ENCODE results near the gene PTPRJ. TPM values are rescaled to one million over a fixed set of nuclear protein-coding genes. Genes with fewer than 3 reads are reported as not detected.

The PTPRJ gene
- total and polyA plus RNA-seq, 2 donors (not counting 3 experiments of a cell fraction or from before 2014, with no cell fraction given) = 3.1 to 7.7 TPM

- H3K27me3 ChIP-seq (ENCODE audit: control insufficient read depth in 2 of 2, insufficient read depth in 2 of 2, low read length in 2 of 2) = no peaks in the 10 kb centered on the region
- no peaks in the 10 kb centered on the region for H3K4me1 ChIP-seq (ENCODE audit: control insufficient read depth, extremely low read depth, insufficient read depth, low read length)
- FAIRE-seq (no peak), DNase-seq (ENCODE audit: low read depth, low spot score) (no peak)
- no peaks in the 10 kb centered on the region for H3K79me2 ChIP-seq (ENCODE audit: control insufficient read depth, insufficient read depth, low read length)
- BruUV-seq (replicated peaks) = no TSS peak
- H3K9ac ChIP-seq (replicated peaks; ENCODE audit: extremely low read depth, insufficient read depth, low read length) = no peak overlapping the region
- H3K4me2 ChIP-seq (ENCODE audit: insufficient read depth, low read length) = no peak overlapping the region
- POLR2A ChIA-PET = no interaction called here
- no peak overlapping the region for H3K27ac ChIP-seq (ENCODE audit: insufficient read depth, low read depth, low read length)
- H3K36me3 ChIP-seq (ENCODE audit: control insufficient read depth in 2 of 2, extremely low read depth in 1 of 2, insufficient read depth in 2 of 2, low read length in 2 of 2) = no peaks in the 10 kb centered on the region
- no peak overlapping the region for H3K4me3 ChIP-seq (replicated peaks in 1 of 3; ENCODE audit: insufficient read depth in 1 of 3, low read depth in 1 of 3, low read length in 3 of 3)
- no peak for TF ChIP-seq FOS (IDR thresholded peaks at IDR 0.05; ENCODE audit: borderline replicate concordance, insufficient read depth, low read length)
- no peak for TF ChIP-seq MAX (IDR thresholded peaks at IDR 0.05; ENCODE audit: insufficient read depth, insufficient read length)
- no peak for TF ChIP-seq POLR2AphosphoS5 (IDR thresholded peaks at IDR 0.05; ENCODE audit: insufficient read depth, low read depth, low read length)
- no peak for TF ChIP-seq POLR2A (IDR thresholded peaks at IDR 0.05; ENCODE audit: low read depth, low read length)
- TF ChIP-seq JUN (IDR thresholded peaks at IDR 0.05; ENCODE audit: borderline replicate concordance, insufficient read depth, insufficient read length, low read depth) = no peak
- TF ChIP-seq MYC (IDR thresholded peaks at IDR 0.05; ENCODE audit: low read depth, low read length) = no peak
- TF ChIP-seq GATA2 (IDR thresholded peaks at IDR 0.05; ENCODE audit: insufficient read depth, insufficient read length, low read depth, low read length) = no peak
- TF ChIP-seq CTCF (IDR thresholded peaks at IDR 0.05; ENCODE audit: extremely low read depth in 1 of 2, insufficient read depth in 1 of 2, low read depth in 1 of 2, low read length in 2 of 2) = no peak
- no peak for TF ChIP-seq EZH2 (IDR thresholded peaks at IDR 0.05; ENCODE audit: borderline replicate concordance, low read depth, low read length, severe bottlenecking)
- CTCF ChIA-PET = no interaction called here
- intact Hi-C loops (cut with micrococcal nuclease) (no loop called here), dilution Hi-C loops (cut with MboI; ENCODE audit: extremely low pct_ligation_motif_present, low sequenced_read_pairs) (no loop called here)
- no peaks in the 10 kb centered on the region for H4K20me1 ChIP-seq (replicated peaks; ENCODE audit: control insufficient read depth, extremely low read depth, insufficient read depth, low read length)
- no peaks in the 10 kb centered on the region for H3K9me1 ChIP-seq (replicated peaks; ENCODE audit: control insufficient read depth, extremely low read depth, insufficient read depth, low read length)
- no peaks in the 10 kb centered on the region for H3K9me3 ChIP-seq (replicated peaks; ENCODE audit: control insufficient read depth, insufficient read depth, low read length)
- H2AFZ ChIP-seq (ENCODE audit: low read depth, low read length) = no peak overlapping the region
Measured at GRCh38 chr11:48034926-48035871, 54.8 kb downstream of the PTPRJ start.

Data from endothelial cell of umbilical vein (primary cell).